ENCODE data around the gene ARID5B.

GRCh38 chr10:62073429-62073828 lies 171.9 kb downstream of the ARID5B start:
- TF ChIP-seq CTCF (IDR thresholded peaks at IDR 0.05) (no peak), POLR2AphosphoS5 (IDR thresholded peaks at IDR 0.05) (no peak), POLR2A (IDR thresholded peaks at IDR 0.05) (no peak), EP300 (IDR thresholded peaks at IDR 0.05; ENCODE audit: low read depth) (no peak)

All from transverse colon (tissue), 4 donors.